ENCODE measurements around the gene SH3D19.

The SH3D19 gene, protein sequence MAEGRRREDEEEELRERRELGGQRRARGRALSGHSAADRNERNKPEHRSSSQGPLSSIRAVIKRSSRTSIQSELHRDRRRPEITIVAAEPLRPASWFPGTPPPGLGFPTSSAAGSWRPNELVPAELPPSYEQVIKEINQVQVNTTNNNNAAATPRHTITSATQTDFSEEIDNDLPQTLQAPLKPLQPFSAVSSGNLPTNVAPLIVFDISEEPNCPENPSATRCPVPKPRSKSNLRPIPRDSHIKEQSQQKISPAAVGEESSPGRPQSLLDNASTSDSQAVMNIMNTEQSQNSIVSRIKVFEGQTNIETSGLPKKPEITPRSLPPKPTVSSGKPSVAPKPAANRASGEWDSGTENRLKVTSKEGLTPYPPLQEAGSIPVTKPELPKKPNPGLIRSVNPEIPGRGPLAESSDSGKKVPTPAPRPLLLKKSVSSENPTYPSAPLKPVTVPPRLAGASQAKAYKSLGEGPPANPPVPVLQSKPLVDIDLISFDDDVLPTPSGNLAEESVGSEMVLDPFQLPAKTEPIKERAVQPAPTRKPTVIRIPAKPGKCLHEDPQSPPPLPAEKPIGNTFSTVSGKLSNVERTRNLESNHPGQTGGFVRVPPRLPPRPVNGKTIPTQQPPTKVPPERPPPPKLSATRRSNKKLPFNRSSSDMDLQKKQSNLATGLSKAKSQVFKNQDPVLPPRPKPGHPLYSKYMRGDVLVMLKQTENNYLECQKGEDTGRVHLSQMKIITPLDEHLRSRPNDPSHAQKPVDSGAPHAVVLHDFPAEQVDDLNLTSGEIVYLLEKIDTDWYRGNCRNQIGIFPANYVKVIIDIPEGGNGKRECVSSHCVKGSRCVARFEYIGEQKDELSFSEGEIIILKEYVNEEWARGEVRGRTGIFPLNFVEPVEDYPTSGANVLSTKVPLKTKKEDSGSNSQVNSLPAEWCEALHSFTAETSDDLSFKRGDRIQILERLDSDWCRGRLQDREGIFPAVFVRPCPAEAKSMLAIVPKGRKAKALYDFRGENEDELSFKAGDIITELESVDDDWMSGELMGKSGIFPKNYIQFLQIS

GRCh38 chr4:151325111-151325948 is at the start of gene SH3D19:
Gene SH3D19 (minus strand): TSS chr4:151325605. CDS start chr4:151325352, 253 bp downstream.
- no peak for DNase-seq (ENCODE audit: low read depth in 2 of 2)

- peak; percentile 70 to 73 for DNase-seq (ENCODE audit: low read depth in 2 of 2)
These were observed 37.2 kb upstream of the SH3D19 start for GRCh38 chr4:151362404-151363164.

DNA sequence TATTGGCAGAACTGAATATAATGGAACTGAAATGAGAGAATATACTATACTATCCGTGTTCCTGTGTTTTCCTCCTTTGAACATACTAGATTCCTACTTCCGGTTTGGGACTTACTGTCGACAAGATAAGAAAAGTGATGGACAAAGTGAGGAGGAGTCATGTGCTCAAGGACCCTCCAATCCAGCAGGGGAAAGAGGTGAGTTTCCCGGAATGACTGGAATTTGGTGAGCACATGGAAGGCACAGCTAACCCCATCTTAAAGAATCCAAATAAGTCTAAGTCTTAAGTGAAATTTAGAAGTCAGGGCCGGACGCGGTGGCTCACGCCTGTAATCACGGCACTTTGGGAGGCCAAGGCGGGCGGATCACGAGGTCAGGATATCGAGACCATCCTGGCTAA is 36.6 kb upstream of the SH3D19 start:
- no peak for DNase-seq (ENCODE audit: low read depth in 2 of 2)

DNA sequence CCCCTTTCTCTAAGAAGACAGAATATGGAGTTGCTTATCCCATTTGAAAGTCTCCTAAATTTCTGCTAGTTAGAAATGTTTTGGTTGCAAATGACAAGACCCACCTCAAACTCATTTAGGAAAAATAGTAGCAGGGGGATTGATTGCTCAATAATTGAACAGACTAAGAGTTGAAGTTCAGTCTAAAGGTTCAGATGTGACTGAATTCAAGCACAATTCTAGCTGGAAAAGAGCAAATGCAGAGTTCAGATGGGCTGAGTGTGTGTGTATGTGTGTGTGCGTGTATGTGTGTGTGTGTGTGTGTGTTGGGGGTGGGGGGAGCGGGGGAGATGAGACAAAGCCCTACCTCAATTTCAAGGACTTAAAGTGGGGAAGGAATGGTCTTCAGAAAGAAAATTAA is 35.7 kb upstream of the SH3D19 start:
- no peak for DNase-seq (ENCODE audit: low read depth in 2 of 2)

GRCh38 chr4:151359576-151359975 is 34.2 kb upstream of the SH3D19 start:
- DNase-seq (ENCODE audit: low read depth in 2 of 2), result no peak

GRCh38 chr4:151358266-151358665 is 32.9 kb upstream of the SH3D19 start:
- no peak for DNase-seq (ENCODE audit: low read depth in 2 of 2)

DNA sequence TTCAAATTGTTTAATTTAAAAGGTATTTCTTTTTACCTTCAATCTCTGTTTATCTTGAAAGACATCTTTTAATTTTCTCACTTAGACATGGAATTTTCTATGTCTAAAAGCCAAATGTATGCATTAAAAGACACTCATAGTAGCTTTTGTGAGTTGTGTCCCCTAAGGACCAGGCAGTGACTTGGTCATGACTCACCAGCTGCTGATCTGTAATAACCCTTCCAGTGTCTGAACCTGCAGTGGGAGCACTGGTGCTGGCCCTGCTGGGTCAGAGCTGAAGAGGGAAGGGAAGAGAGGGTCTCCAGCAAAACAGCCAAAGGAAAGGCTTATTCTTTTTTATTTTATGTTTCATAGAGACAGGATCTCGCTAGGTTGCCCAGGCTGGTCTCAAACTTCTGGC is 31.1 kb upstream of the SH3D19 start:
- no peak for DNase-seq (ENCODE audit: low read depth in 2 of 2)

DNA sequence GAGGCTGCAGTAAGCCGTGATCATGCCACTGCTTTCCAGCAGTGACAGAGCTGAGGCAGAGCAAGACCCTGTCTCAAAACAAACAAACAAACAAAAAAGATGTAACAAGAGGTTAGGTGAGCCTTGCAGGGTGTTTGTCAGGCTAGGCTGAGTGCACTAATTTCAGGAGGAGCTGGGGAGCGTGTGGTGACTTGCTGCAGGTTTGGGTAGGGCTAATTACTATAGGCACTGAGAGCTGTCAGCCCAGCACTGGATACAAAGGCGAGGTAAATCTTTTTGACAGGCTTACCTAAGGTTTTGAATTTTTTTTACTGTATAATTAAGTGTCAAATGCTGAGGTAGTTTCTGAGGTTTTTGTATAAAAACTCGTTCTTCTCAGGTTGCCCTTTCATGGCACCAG is 29.8 kb upstream of the SH3D19 start:
- DNase-seq (ENCODE audit: low read depth in 2 of 2), result no peak

GRCh38 chr4:151347490-151348235 is 22.3 kb upstream of the SH3D19 start:
- DNase-seq (ENCODE audit: low read depth in 2 of 2), result no peak

DNA sequence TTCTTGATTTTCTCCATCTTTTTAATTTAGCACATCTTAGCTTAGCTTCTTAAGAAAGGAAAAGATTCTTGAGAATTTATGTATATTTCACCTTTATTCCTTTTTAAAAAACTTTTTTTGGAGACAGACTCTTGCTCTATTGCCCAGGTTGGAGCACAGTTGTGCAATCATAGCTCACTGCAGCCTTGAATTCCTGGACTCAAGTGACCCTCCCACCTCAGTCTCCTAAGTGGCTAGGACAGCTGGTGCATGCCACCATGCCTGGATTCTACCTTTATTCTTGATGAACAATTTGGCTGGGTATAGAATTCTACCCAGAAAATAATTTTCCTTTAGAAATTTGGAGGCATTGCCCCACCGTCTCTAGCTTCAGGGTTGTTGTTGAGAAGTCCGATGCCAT is 19.5 kb upstream of the SH3D19 start:
- no peak for DNase-seq (ENCODE audit: low read depth in 2 of 2)

GRCh38 chr4:151340751-151341385 is 15.5 kb upstream of the SH3D19 start:
- no peak for DNase-seq (ENCODE audit: low read depth in 2 of 2)

- DNase-seq (ENCODE audit: low read depth in 2 of 2), result no peak
These were observed 14.1 kb upstream of the SH3D19 start for GRCh38 chr4:151339467-151339866.

DNA sequence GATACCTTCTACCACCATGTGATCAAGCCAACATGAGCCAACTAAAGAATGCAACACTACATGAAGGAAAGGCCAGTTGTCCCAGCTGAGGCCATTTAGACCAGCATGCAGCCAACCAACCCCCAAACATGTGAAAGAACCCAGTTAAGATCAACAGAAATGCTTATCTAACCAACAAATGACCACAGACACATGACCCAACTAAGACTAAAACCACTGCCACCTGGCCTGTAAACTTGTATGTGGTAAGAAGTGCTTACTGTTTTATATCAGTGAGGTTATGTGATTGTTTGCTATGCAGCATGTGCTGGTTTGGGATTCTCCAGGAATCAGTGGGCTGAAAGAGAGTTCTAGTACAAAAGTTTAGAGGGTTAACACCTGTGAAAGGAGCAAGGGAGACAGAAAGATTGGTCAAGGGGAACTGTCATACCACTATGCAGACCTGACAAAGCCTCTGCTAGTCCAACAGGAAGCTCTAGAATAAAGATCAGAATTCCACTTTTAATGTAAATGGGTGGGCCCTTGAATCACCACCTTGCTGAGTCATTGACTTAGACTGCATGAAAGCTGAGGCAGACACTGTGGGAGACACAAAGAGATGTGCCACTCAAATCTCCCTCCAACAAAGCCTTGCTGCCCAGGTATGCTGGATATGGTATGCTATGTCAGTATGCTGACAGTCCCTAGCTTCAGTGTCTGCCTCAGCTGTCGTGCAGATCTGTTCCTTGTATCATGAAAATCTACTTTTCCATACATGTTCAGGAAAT is 6.1 kb upstream of the SH3D19 start:
- no peak for DNase-seq (ENCODE audit: low read depth in 2 of 2)

DNA sequence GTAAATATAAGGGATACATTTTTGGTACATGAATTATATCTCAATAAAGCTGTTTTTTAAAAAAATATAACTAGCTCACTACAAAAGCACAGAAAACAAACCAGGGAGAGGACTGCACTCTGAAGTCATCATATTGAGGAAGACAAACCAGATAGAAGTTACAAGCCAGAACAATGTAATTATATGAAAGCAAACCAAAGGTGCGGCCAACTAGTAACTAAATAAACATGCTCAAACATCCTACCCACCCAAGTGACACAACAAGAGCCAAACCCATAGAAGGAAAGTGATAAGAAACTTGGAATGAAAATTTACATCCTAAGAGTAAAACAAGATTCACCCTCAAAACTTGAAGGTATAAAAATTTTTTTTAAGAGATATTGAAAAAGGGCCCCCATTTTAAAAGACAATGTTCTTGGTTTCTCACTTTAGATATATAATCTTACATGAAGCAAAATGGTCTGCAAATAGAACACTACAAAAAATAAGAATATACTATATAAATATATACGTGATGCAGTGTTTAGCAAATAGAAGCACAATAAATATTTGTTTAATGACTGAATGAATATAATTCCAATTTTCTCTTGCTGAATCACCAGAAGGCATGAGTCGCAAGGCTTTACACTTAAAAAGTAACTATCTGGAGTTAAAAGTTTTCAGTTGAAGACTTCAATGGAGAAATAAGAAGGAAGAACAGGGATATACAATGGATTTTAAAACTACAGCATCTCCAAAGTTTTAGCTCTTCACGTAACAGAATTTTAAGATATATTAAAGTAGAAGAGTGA is 4.0 kb upstream of the SH3D19 start:
- DNase-seq (ENCODE audit: low read depth in 2 of 2), result no peak

DNA sequence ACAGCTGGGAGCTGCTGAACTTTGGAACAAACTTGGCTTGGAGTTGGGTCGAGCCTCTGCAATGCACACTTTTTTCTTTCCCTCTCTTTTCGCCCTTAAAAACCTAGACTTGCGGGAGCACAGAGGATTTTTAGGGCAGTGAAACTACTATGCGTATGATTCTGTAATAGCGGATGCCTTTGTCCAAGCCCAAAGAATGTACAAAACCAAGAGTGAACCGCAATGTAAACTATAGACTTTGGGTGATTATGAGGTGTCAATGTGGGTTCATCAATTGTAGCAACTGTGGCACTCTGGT is 493 bp upstream of the SH3D19 start:
- no peak for DNase-seq (ENCODE audit: low read depth in 2 of 2)

DNA sequence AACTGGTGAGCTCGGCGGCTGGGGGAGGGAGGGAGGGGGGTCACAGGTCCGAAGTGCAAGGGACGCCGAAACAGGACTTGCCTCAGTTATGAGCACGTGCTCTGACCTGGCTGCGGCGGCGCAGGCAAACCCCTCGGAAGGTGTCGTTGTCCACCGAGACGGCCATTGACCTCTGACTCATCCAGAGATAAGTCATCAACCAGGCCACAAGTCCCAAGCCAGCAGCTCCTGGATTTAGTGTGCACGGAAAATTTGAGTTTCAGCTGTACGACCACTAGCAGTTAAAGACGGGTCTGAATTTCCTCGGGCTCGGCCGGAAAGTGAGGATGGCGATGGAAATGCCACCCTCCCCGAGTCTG is 674 bp downstream of the SH3D19 start:
- peak in 1 of 2 donors; percentile 6 for DNase-seq (ENCODE audit: low read depth in 2 of 2)

DNA sequence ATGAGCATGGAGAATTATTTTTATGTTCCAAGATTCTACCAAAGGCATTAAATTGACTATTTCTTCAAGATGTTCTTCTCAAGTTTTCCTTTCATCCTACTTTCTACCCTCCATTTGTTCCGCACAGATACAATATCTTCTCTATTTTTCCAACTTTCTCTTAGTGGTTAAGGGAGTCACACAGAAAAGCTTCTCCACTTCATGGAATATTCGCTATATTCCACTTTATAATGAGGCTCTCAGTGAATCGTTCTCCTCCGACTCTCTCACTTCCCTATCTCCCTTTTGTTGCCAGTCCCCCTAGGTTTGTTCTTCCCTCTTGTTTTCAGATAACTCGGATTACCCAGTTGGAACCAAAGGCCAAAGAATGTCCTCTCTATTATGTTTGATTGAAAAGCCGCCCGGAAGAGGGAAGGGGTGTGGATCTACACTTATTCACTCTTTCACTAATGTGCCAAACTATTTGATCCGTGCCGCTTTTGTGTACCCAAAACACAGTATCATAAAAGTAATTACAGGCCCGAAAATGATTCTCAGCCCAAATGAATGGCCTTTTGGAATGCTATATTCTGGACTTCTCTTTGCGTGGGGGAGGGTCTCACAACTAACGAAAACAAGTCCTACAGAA is 1.2 kb downstream of the SH3D19 start:
- DNase-seq (ENCODE audit: low read depth in 2 of 2), result no peak

- DNase-seq (ENCODE audit: low read depth in 2 of 2), result no peak
These were observed 1.7 kb downstream of the SH3D19 start for GRCh38 chr4:151323667-151324066.
